Measurements from ENCODE around the gene CD70. TPM values are rescaled to one million over a fixed set of nuclear protein-coding genes. Genes with fewer than 3 reads are reported as not detected.
"Not testable (repeated sequence)": the region's sequence is repeated elsewhere in the genome, so short reads cannot be mapped to it uniquely, and the experiment has no call there.

The CD70 gene
- total RNA-seq, 1 experiment from 2014 or later = 1.2 TPM

GRCh38 chr19:6606276-6607070 is 15.5 kb upstream of the CD70 start:
- H3K4me1 ChIP-seq (ENCODE audit: insufficient read depth, low read length); H2BK15ac ChIP-seq (ENCODE audit: low read depth, low read length); H4K20me1 ChIP-seq (ENCODE audit: control insufficient read depth, insufficient read depth, insufficient read length); H3K4ac ChIP-seq (ENCODE audit: low read depth, low read length); H3K23ac ChIP-seq (ENCODE audit: insufficient read length, low read depth, low read length); H3K27me3 ChIP-seq (ENCODE audit: insufficient read depth, low read length); H3K9me3 ChIP-seq (ENCODE audit: control insufficient read depth, low read depth, low read length); H3K56ac ChIP-seq (ENCODE audit: insufficient read length, low read depth, low read length); H3K36me3 Mint-ChIP-seq (ENCODE audit: insufficient read depth in 1 of 3, low read depth in 3 of 3); H3K27ac ChIP-seq (ENCODE audit: insufficient read length, low read depth, low read length); H3K4me2 ChIP-seq (ENCODE audit: insufficient read depth, insufficient read length, low read length); H3K18ac ChIP-seq (ENCODE audit: insufficient read length, low read depth, low read length); H4K8ac ChIP-seq (replicated peaks; ENCODE audit: insufficient read length, low read depth, low read length); H4K91ac ChIP-seq (ENCODE audit: insufficient read length, low read depth, low read length); H2AK5ac ChIP-seq (ENCODE audit: insufficient read length, low read length); H4K5ac ChIP-seq (ENCODE audit: insufficient read length, low read depth, low read length); H3K79me1 ChIP-seq (ENCODE audit: insufficient read depth, low read depth, low read length, poor library complexity, severe bottlenecking); H3K79me2 ChIP-seq (ENCODE audit: insufficient read depth, low read length); H2BK20ac ChIP-seq (ENCODE audit: low read depth, low read length, poor library complexity, severe bottlenecking); H3K9ac ChIP-seq (ENCODE audit: extremely low read depth, insufficient read length, low read length); DNase-seq; H3K14ac ChIP-seq (ENCODE audit: insufficient read depth, low read length); H2AFZ ChIP-seq (ENCODE audit: low read length); H2BK120ac ChIP-seq (ENCODE audit: low read depth, low read length, poor library complexity, severe bottlenecking); H3K4me1 Mint-ChIP-seq; H2BK12ac ChIP-seq (ENCODE audit: insufficient read length, low read depth, low read length); H3K23me2 ChIP-seq (ENCODE audit: insufficient read length, low read depth, low read length, poor library complexity, severe bottlenecking); H3T11ph ChIP-seq (ENCODE audit: low read length); H3K4me3 Mint-ChIP-seq; H2BK5ac ChIP-seq (ENCODE audit: insufficient read length, low read length): not testable (repeated sequence)
- H3K27me3 Mint-ChIP-seq (ENCODE audit: low read depth) = peaks cover 27% of the 10 kb centered on the region
- no CpG with 5 or more reads among the region's 11 CpGs for WGBS (ENCODE audit: extremely low coverage, insufficient read length, low lambda C conversion rate)
- peak overlapping the region in 1 of 3 experiments; percentile 73; a peak in 2 of 7 replicates for H3K27ac Mint-ChIP-seq
- peaks cover 0 to 67% of the 10 kb centered on the region in 2 experiments; a peak in 2 of 5 replicates for H3K9me3 Mint-ChIP-seq
